Thyroid gland (tissue), 4 donors: ENCODE measurements around the gene P2RX2. TPM values are rescaled to one million over a fixed set of nuclear protein-coding genes. Genes with fewer than 3 reads are reported as not detected.

ENCODE experiments used
- DNase-seq, 2 donors: peaks; one replicate each; pipeline ENCODE4 v3.0.0-alpha.2; 2019
- H3K27ac ChIP-seq, 3 donors: fragments of 200-600 bp; sonication (generic); 1 replicate in 2 of 3; 2 replicates in 1 of 3; pipeline ENCODE4 v1.5.1; 2016 to 2019; ENCODE audit warnings: mild to moderate bottlenecking in 1 of 3, moderate library complexity in 1 of 3
- H3K27me3 ChIP-seq: fragments of 200-600 bp; sonication (generic); one replicate; pipeline ENCODE4 v1.5.1; 2019
- H3K36me3 ChIP-seq, 2 donors: fragments of 200-600 bp; sonication (generic); one replicate each; pipeline ENCODE4 v1.5.1; 2016 to 2019
- H3K4me1 ChIP-seq, 2 donors: fragments of 200-600 bp; sonication (generic); one replicate each; pipeline ENCODE4 v1.5.1; 2017 to 2019
- H3K4me3 ChIP-seq, 3 donors: fragments of 200-600 bp; sonication (generic); replicated peaks in 1 of 3; 1 replicate in 2 of 3; 2 replicates in 1 of 3; pipeline ENCODE4 v1.5.1; 2016; ENCODE audit warnings: mild to moderate bottlenecking in 1 of 3
- H3K9me3 ChIP-seq: fragments of 200-600 bp; sonication (generic); one replicate; pipeline ENCODE4 v1.5.1; 2017
- POLR2A ChIP-seq, 2 donors: fragments of 450-650 bp; IDR thresholded peaks; one replicate each; pipeline ENCODE4 v1.6.1; 2017; ENCODE audit warnings: antibody characterized with exemption in 2 of 2, mild to moderate bottlenecking in 2 of 2, moderate library complexity in 1 of 2
- WGBS, 2 donors: methylation state at CpG; one replicate each; pipeline ENCODE4 v1.1.5; 2017; 5-methylcytosine and 5-hydroxymethylcytosine counted together
- intact Hi-C: fragments of 100-400 bp; cut with DNase I; formaldehyde crosslinking; loops from one replicate; pipeline ENCODE4 v1.15.1; 2023
- total RNA-seq, 4 donors: library from RNA; depleted of rRNA; stranded (reverse); fragments of >200 nt; gene quantifications; one replicate each; pipeline ENCODE4 v1.2.3, GENCODE V29; 2016
- TF ChIP-seq, protein P1 (sequence below), 6 experiments: fragments of 200-600 bp in 3 of 6; fragments of 450-650 bp in 3 of 6; sonication (generic) in 3 of 6; IDR thresholded peaks; one replicate each; pipeline ENCODE4 v1.5.1; 2016 to 2019; ENCODE audit warnings: antibody characterized with exemption in 6 of 6, mild to moderate bottlenecking in 2 of 6, inconsistent platforms in 1 of 6, moderate library complexity in 1 of 6

Gene P2RX2
- total RNA-seq: under 1 TPM in 1 of 4 donors, not detected in 3; 0.45 TPM

- WGBS, 2 donors: 10% methylated on average over 10 of the region's 49 CpGs; no CpG with 5 or more reads in 1 of the 2 donors
- Histone ChIP-seq H3K4me1 (peaks cover 4 to 5% of the 10 kb centered on the region in 2 donors), H3K4me3 (no peak within 1 kb of the TSS), H3K9me3 (no peaks in the 10 kb centered on the region), H3K27me3 (peaks cover 25% of the 10 kb centered on the region), H3K27ac (no peak within 1 kb of the TSS), H3K36me3 (no peaks in the 10 kb centered on the region)
- TF ChIP-seq POLR2A (IDR thresholded peaks at IDR 0.05): no peak
- TF ChIP-seq, protein P1, sequence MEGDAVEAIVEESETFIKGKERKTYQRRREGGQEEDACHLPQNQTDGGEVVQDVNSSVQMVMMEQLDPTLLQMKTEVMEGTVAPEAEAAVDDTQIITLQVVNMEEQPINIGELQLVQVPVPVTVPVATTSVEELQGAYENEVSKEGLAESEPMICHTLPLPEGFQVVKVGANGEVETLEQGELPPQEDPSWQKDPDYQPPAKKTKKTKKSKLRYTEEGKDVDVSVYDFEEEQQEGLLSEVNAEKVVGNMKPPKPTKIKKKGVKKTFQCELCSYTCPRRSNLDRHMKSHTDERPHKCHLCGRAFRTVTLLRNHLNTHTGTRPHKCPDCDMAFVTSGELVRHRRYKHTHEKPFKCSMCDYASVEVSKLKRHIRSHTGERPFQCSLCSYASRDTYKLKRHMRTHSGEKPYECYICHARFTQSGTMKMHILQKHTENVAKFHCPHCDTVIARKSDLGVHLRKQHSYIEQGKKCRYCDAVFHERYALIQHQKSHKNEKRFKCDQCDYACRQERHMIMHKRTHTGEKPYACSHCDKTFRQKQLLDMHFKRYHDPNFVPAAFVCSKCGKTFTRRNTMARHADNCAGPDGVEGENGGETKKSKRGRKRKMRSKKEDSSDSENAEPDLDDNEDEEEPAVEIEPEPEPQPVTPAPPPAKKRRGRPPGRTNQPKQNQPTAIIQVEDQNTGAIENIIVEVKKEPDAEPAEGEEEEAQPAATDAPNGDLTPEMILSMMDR (IDR thresholded peaks at IDR 0.05): no peak
- intact Hi-C loops: loop anchor here (10.0 kb wide), 1 partner anchor 464 kb away; no protein-coding TSS in a partner anchor
- no peak for DNase-seq
Measured at GRCh38 chr12:132618683-132619043, at the start of gene P2RX2. Gene P2RX2 (plus strand): TSS chr12:132618776. CDS start chr12:132618817, 41 bp downstream.

- no peak overlapping the region for H3K4me3 ChIP-seq
- peaks cover 4 to 7% of the 10 kb centered on the region in 2 donors for H3K36me3 ChIP-seq
- intact Hi-C loops: no loop called here
- WGBS, 2 donors: 79 to 85% methylated on average over 11 to 17 of the region's 17 CpGs
- no peaks in the 10 kb centered on the region for H3K4me1 ChIP-seq
- no peak for DNase-seq
- TF ChIP-seq, protein P1 (IDR thresholded peaks at IDR 0.05): no peak
- no peak for TF ChIP-seq POLR2A (IDR thresholded peaks at IDR 0.05)
- no peaks in the 10 kb centered on the region for H3K9me3 ChIP-seq
- no peaks in the 10 kb centered on the region for H3K27me3 ChIP-seq
- H3K27ac ChIP-seq: no peak overlapping the region
Measured at GRCh38 chr12:132568826-132569480, 49.6 kb upstream of the P2RX2 start.

DNA sequence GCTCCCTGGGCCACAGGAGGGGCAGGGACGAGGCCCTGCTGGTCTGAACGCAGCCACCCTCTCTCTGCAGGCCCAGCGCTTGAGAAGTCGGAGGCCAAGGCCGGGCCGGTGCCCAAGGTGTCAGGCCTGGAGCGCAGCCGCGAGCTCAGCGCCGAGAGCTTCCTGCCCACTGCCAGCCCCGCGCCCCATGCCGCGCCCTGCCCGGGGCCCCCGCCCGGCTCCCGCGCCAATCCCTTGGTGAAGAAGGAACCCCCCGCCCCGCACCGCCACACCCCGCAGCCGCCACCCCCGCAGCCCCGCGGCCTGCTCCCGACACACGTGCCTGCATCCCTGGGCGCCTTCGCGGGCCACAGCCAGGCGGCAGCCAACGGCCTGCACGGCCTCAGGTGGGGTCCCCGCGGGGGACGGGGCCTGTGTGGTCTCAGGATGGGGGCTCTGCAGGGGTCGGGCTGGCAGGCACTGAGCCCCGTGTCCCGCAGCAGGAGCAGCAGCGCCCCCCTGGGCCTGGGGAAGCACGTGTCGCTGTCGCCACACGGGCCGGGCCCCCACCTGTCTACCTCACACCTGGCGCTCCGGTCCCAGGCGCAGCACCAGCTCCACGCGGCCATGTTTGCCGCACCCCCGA lies 48.6 kb upstream of the P2RX2 start:
- no peaks in the 10 kb centered on the region for H3K9me3 ChIP-seq
- H3K4me1 ChIP-seq: no peaks in the 10 kb centered on the region
- no peak overlapping the region for H3K4me3 ChIP-seq
- no peak for DNase-seq
- H3K27ac ChIP-seq: no peak overlapping the region
- no peak for TF ChIP-seq POLR2A (IDR thresholded peaks at IDR 0.05)
- TF ChIP-seq, protein P1 (IDR thresholded peaks at IDR 0.05): no peak
- peaks cover 4 to 14% of the 10 kb centered on the region in 2 donors for H3K36me3 ChIP-seq
- intact Hi-C loops: no loop called here
- H3K27me3 ChIP-seq: no peaks in the 10 kb centered on the region
- 98 to 100% methylated on average over 7 of the region's 55 CpGs for WGBS, 2 donors

- no peak for DNase-seq
Measured at GRCh38 chr12:132570635-132571034, 47.9 kb upstream of the P2RX2 start.

More at GRCh38 chr12:132570635-132571034, 47.9 kb upstream of the P2RX2 start:
- no peaks in the 10 kb centered on the region for H3K4me1 ChIP-seq
- no peak overlapping the region for H3K4me3 ChIP-seq
- no peaks in the 10 kb centered on the region for H3K27me3 ChIP-seq
- 99 to 100% methylated on average over 11 to 15 of the region's 26 CpGs for WGBS, 2 donors
- H3K27ac ChIP-seq: no peak overlapping the region
- TF ChIP-seq, protein P1 (IDR thresholded peaks at IDR 0.05): no peak
- no peak for TF ChIP-seq POLR2A (IDR thresholded peaks at IDR 0.05)
- no peaks in the 10 kb centered on the region for H3K9me3 ChIP-seq
- H3K36me3 ChIP-seq: peaks cover 8 to 20% of the 10 kb centered on the region in 2 donors
- intact Hi-C loops: no loop called here
